HG03469 (cell line): ENCODE results near the gene GLT6D1.

Experiments
- ATAC-seq: cut with Tn5 transposase; IDR thresholded peaks from one replicate; pipeline ENCODE4 v1.9.1; 2021; ENCODE audit warnings: mild to moderate bottlenecking, moderate library complexity, moderate number of reproducible peaks; ENCODE audit not compliant: unreplicated experiment

GLT6D1 gene

DNA sequence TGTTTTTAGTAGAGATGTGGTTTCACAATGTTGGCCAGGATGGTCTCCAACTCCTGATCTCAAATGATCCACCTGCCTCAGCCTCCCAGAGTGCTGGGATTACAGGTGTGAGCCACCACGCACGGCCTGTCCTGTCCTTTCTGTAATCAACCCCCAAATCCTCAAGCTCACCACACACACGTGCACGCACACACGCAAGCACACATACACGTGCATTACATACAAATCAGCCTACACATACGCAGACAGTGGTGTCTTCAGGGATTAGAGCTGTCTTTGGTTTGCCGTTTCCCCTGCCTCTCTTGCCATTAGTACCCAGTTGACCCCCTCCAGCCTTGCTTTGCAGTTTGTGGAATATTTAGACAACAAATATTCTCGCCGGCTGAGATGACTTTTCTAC is 6.5 kb downstream of the GLT6D1 start:
- no peak for ATAC-seq

DNA sequence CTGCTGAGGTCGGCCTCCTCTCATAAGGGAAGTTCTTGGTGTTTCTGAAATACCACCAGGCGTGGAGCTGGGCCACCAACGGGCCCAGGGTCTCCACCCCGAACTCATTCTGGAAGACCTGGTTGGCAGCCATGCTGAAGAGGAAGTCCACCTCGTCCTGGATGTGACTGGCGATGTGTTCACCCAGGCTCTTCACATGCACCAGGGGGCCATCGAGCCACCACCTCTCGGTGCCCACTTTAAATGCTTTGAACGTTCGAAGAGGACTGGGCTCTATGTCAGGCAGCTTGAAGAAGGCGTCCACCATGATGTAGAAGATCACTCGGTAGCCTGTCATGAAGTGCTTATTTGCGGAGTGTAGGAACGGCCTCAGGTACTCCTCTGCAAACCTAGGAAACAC is 15.1 kb downstream of the GLT6D1 start:
- no peak for ATAC-seq

DNA sequence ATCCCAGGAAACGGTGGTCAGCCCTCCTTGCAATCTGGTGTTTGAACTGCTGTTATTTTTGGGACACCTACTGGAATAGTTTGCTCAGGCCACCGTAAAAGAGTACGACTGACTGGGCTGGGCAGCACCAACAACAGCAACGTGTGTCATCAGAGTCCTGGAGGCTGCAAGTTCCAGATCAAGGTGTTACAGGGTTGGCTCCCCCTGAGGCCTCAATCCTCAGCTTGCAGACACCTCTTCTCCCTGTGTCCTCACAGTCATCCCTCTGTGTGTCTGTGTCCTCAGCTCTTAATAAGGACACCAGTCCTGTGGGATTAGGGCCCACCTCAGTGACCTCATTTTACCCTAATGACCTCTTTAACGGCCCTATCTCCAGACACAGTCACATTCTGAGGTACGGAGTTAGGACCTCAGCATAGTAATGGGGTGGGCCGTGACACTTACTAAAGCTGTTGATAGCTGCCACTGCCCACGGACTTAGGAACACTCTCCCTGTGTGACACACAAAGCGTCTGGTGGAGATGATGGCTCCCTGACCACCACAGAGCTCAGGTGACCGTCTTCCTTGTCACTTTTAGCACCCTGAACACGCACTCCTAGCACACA is 16.8 kb downstream of the GLT6D1 start:
- ATAC-seq, result no peak

DNA sequence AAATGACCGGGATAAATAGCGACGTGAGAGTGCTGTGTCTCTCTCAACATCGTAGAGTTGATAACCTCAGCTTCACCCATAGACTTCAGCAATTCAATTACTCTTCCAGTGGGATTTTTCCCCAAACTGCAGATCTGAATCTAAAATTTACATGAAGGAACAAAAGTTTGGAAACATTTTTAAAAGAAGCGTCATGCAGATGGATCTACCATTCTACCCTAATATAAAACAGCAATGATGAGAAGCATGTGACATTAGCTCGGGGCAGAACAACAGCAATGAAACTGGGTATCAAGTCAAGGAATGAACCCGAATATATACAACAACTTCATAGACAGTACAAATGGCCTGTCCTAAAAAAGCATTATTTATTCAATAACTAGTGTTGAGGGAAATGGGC is 18.8 kb downstream of the GLT6D1 start:
- no peak for ATAC-seq

DNA sequence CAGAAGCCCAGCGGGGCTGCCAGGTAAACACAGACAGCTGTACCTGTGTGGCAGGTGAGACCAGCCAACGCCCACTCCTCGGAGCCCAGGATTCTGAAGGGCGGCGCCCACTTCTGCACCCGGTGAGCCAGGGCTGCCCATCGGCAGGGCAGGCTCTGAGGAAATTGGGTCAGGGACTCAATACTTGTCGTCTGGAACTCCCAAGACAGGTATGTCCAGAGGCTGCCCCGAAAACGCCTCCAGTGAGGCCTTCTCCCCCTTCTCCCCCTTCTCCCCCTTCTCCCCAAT is 19.8 kb downstream of the GLT6D1 start:
- ATAC-seq, result no peak

GRCh38 chr9:135618866-135619598 is 20.3 kb downstream of the GLT6D1 start:
- ATAC-seq, result no peak

DNA sequence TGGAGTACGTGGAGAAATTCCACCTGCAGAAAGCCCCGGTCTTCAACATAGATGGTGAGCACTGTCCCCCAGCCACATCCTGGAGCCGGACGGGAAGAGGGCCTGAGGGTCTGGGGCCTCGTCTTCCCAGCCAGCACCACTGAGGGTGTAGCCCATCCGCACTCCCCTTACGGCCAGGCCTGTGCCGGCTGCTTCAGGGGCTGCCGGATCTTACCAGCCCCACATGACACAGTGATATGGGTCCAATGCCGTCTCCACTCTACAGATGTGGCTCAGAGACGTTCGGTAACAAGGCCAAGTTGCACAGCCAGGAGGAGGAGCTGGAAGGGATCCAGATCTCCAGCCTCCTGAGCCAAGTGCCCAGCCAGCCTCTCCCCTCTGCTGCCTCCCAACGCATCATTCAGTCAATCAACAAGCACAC is 21.3 kb downstream of the GLT6D1 start:
- ATAC-seq, result no peak

GRCh38 chr9:135617538-135617900 is 21.8 kb downstream of the GLT6D1 start:
- ATAC-seq, result no peak

GRCh38 chr9:135616619-135617537 is 22.5 kb downstream of the GLT6D1 start:
- no peak for ATAC-seq

DNA sequence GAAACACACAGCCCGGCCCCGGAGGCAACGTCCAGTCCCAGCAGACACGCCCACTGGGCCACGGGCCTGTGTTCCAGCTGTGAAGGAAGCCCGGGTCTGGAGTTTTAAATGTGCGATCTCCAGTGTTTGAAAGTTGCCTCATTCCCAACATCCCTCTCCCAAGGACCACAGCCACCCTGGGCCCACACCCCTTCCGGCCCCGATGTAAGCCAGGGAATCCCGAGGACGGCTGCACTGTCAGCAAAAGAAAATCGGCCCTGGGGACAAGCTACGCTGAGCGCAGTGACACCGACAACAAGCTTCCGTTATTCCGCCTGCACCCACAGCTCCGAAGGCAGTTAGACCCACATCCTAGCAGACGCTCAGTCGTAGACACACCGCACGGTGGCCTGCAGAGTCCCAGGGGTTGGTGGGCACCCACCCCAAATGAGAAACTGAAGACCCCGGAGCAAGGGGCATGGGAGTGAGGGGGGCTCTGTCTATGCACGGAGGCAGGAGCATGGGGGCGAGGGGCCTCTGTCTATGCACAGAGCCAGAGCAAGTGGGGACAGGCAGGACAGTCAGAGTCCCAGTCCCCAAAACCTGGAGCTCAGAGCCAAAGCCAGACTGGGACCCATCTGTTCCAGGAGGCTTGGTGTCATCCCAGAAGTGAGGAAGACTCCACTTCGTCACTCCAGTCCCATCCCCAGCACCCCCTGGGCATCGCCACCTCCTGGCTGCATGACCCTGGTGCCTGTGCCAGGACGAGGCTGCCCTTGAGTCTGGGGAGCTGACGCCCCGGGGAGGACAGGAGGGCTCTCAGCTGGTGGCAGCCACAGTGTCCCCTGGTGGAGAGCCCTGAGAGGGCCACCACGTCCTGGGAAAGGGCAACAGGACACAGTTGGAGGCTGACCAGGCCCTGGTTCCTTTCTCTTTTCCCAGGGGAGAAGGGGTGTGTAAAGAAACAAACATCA is 23.4 kb downstream of the GLT6D1 start:
- ATAC-seq, result no peak

GRCh38 chr9:135614821-135615665 is 24.3 kb downstream of the GLT6D1 start:
- no peak for ATAC-seq

DNA sequence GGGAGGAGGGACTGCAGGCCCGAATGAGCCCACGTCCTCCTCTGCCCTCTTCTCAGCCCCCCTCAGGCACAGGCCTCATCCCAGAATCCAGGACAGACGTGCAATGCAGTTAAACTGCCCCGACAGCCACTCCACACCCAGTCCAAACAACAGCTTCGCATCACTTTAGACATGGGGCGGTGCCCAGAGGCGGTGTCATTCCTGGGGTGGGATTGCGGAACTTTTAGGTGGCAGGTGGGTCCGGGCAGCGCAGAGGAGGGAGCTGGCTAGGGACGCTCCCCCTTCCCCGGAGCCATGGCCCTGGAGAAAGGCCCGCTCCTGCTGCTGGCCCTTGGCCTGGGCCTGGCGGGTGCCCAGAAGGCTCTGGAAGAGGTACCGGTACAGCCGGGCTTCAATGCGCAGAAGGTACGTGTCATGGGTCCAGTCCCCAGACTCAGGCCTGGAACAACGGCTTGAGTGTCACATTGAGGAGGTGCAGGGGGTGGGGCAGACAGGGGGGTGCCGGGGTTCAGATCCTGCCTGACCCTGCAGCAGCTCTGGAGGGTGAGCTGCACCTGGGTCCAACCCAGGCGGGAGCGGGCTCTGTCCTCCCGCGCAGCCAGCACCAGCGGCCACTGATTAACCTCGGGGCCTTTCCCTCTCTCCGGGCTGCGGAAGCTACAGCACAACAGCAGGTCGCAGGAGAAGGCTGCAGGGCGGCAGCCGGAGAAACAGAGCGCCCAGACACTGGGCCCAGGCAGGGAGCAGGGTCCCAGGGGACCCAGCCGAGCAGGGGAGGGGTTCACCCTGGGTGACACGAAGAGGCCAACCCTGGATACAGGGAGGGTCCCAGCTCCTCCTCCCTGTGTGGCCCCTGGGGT is 25.2 kb downstream of the GLT6D1 start:
- no peak for ATAC-seq

- no peak for ATAC-seq
Observed at GRCh38 chr9:135612981-135613910, 26.1 kb downstream of the GLT6D1 start.

GRCh38 chr9:135612437-135612836 is 26.9 kb downstream of the GLT6D1 start:
- no peak for ATAC-seq

DNA sequence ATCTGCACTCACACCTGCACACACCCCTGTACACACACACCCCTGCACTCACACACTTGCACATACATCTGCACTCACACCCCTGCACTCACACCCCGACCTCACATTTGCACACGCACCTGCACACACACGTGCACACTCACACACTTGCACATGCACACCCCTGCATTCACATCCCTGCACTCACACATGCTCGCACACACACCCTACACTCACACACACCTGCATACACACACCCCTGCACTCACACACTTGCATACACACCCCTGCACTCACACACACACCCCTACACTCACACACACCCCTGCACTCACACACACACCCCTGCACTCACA is 27.5 kb downstream of the GLT6D1 start:
- no peak for ATAC-seq

GRCh38 chr9:135611142-135611874 is 28.0 kb downstream of the GLT6D1 start:
- no peak for ATAC-seq
